Endothelial cell of umbilical vein (primary cell): ENCODE data around the gene MRPL48. TPM values are rescaled to one million over a fixed set of nuclear protein-coding genes. Genes with fewer than 3 reads are reported as not detected.

ENCODE experiments used
- BruUV-seq: library from RNA; stranded (reverse); fragments of 400-500 nt; replicated peaks from 2 replicates; lab custom pipeline; 2021; lab: Mats Ljungman, UMichigan
- CTCF ChIA-PET: fragments of 300-600, 350-600 bp; sonication (Branson Sonifier 250); formaldehyde crosslinking; loops from one replicate; lab custom pipeline; 2021; ENCODE audit warnings: antibody characterized with exemption, inconsistent platforms; lab: Charles Lee
- POLR2A ChIA-PET: fragments of 300-600, 350-600 bp; sonication (Branson Sonifier 250); formaldehyde crosslinking; loops from one replicate; lab custom pipeline; 2021; ENCODE audit warnings: antibody characterized with exemption, inconsistent platforms; lab: Charles Lee
- DNase-seq: peaks from one replicate; pipeline ENCODE4 v3.0.0-alpha.2; 2011; ENCODE audit warnings: low read depth, low spot score
- FAIRE-seq: peaks from 2 replicates; lab custom pipeline; 2011; peaks lifted over from hg19 to GRCh38; lab: Jason Lieb, UNC
- H2AFZ ChIP-seq: 2 replicates; pipeline ENCODE4 v1.6.0; 2012; ENCODE audit warnings: low read depth, low read length, control low read depth, inconsistent platforms
- H3K27ac ChIP-seq: 2 replicates; pipeline ENCODE4 v1.5.1; 2011; ENCODE audit warnings: low read depth, mild to moderate bottlenecking, control low read depth, low read length, moderate library complexity; ENCODE audit not compliant: insufficient read depth
- H3K27me3 ChIP-seq, 2 experiments: 2 replicates each; pipeline versions ENCODE4 v1.6.0 to v1.6.1; 2011; ENCODE audit warnings: low read length in 2 of 2, mixed read lengths in 1 of 2; ENCODE audit not compliant: control insufficient read depth in 2 of 2, insufficient read depth in 2 of 2
- H3K36me3 ChIP-seq, 2 experiments: 2 replicates in 1 of 2; 3 replicates in 1 of 2; pipeline ENCODE4 v1.5.1; 2011; ENCODE audit warnings: low read length in 2 of 2, mild to moderate bottlenecking in 1 of 2, moderate library complexity in 1 of 2; ENCODE audit not compliant: control insufficient read depth in 2 of 2, insufficient read depth in 2 of 2; ENCODE audit errors: extremely low read depth in 1 of 2
- H3K4me1 ChIP-seq: 3 replicates; pipeline ENCODE4 v1.5.1; 2011; ENCODE audit warnings: mild to moderate bottlenecking, low read length; ENCODE audit not compliant: control insufficient read depth, insufficient read depth; ENCODE audit errors: extremely low read depth
- H3K4me2 ChIP-seq: 2 replicates; pipeline ENCODE4 v1.6.1; 2011; ENCODE audit warnings: low read length, control low read depth, mixed read lengths; ENCODE audit not compliant: insufficient read depth
- H3K4me3 ChIP-seq, 3 experiments: fragments of 200-600 bp in 1 of 3; sonication (generic), shearing (Covaris generic) in 1 of 3; replicated peaks in 1 of 3; 2 replicates each; pipeline ENCODE4 v1.5.1; 2011 to 2016; ENCODE audit warnings: control low read depth in 3 of 3, low read length in 3 of 3, mild to moderate bottlenecking in 2 of 3, inconsistent platforms in 1 of 3, low read depth in 1 of 3, moderate library complexity in 1 of 3; ENCODE audit not compliant: insufficient read depth in 1 of 3
- H3K79me2 ChIP-seq: 2 replicates; pipeline ENCODE4 v1.6.0; 2012; ENCODE audit warnings: low read length, inconsistent platforms; ENCODE audit not compliant: control insufficient read depth, insufficient read depth
- H3K9ac ChIP-seq: replicated peaks from 2 replicates; pipeline ENCODE3; 2011; ENCODE audit warnings: low read length, control low read depth; ENCODE audit not compliant: insufficient read depth; ENCODE audit errors: extremely low read depth
- H3K9me1 ChIP-seq: replicated peaks from 3 replicates; pipeline ENCODE4 v1.6.0; 2011; ENCODE audit warnings: mild to moderate bottlenecking, low read length; ENCODE audit not compliant: control insufficient read depth, insufficient read depth; ENCODE audit errors: extremely low read depth
- H3K9me3 ChIP-seq: replicated peaks from 2 replicates; pipeline ENCODE4 v1.5.1; 2012; ENCODE audit warnings: low read length, inconsistent platforms; ENCODE audit not compliant: control insufficient read depth, insufficient read depth
- H4K20me1 ChIP-seq: replicated peaks from 2 replicates; pipeline ENCODE3; 2011; ENCODE audit warnings: mild to moderate bottlenecking, low read length; ENCODE audit not compliant: control insufficient read depth, insufficient read depth; ENCODE audit errors: extremely low read depth
- CTCF ChIP-seq, 2 donors: IDR thresholded peaks; 1 replicate in 1 of 2; 2 replicates in 1 of 2; pipeline ENCODE4 v1.5.1; 2011; ENCODE audit warnings: low read length in 2 of 2, mild to moderate bottlenecking in 2 of 2, moderate library complexity in 2 of 2, control low read depth in 1 of 2, inconsistent platforms in 1 of 2, low read depth in 1 of 2; ENCODE audit not compliant: insufficient read depth in 1 of 2; ENCODE audit errors: extremely low read depth in 1 of 2
- EZH2 ChIP-seq: IDR thresholded peaks from 2 replicates; pipeline ENCODE4 v1.6.1; 2012; ENCODE audit warnings: borderline replicate concordance, low read depth, mild to moderate bottlenecking, moderate library complexity, low read length, inconsistent platforms; ENCODE audit not compliant: severe bottlenecking
- FOS ChIP-seq: IDR thresholded peaks from 2 replicates; pipeline ENCODE4 v1.6.1; 2011; ENCODE audit warnings: mild to moderate bottlenecking, low read length, moderate library complexity, borderline replicate concordance; ENCODE audit not compliant: insufficient read depth
- GATA2 ChIP-seq: IDR thresholded peaks from 2 replicates; pipeline ENCODE4 v1.7.0; 2011; ENCODE audit warnings: low read depth, mild to moderate bottlenecking, moderate library complexity, mixed read lengths, low read length; ENCODE audit not compliant: insufficient read length, insufficient read depth
- JUN ChIP-seq: IDR thresholded peaks from 2 replicates; pipeline ENCODE4 v1.6.1; 2011; ENCODE audit warnings: borderline replicate concordance, low read depth; ENCODE audit not compliant: insufficient read length, insufficient read depth
- MAX ChIP-seq: IDR thresholded peaks from 2 replicates; pipeline ENCODE4 v1.6.1; 2011; ENCODE audit not compliant: insufficient read depth, insufficient read length
- MYC ChIP-seq: IDR thresholded peaks from one replicate; pipeline ENCODE4 v1.6.1; 2011; ENCODE audit warnings: mild to moderate bottlenecking, low read depth, low read length
- POLR2A ChIP-seq: IDR thresholded peaks from 2 replicates; pipeline ENCODE4 v1.6.1; 2012; ENCODE audit warnings: low read depth, mild to moderate bottlenecking, control low read depth, low read length
- POLR2AphosphoS5 ChIP-seq: IDR thresholded peaks from 2 replicates; pipeline ENCODE4 v1.6.1; 2012; ENCODE audit warnings: low read depth, mild to moderate bottlenecking, control low read depth, low read length, moderate library complexity; ENCODE audit not compliant: insufficient read depth
- dilution Hi-C: fragments of 300-500 bp; cut with MboI; formaldehyde crosslinking; loops from one replicate; pipeline ENCODE4 v1.15.0; 2019; ENCODE audit warnings: low sequenced_read_pairs; ENCODE audit not compliant: extremely low pct_ligation_motif_present
- intact Hi-C: fragments of 100-400 bp; cut with micrococcal nuclease; formaldehyde crosslinking; loops from one replicate; pipeline ENCODE4 v1.10.0; 2022
- polyA plus RNA-seq, 4 experiments: library from polyadenylated mRNA; depleted of rRNA in 3 of 4; stranded (reverse) in 3 of 4; unstranded in 1 of 4; fragments of >200 nt; gene quantifications; 2 replicates each; pipeline versions ENCODE4 v1.2.1 to v1.2.3, GENCODE V29; 2011 to 2012; ENCODE audit warnings: missing spikeins in 1 of 4
- total RNA-seq: library from RNA; stranded (reverse); gene quantifications from 2 replicates; pipeline ENCODE4 v1.2.3, GENCODE V29; 2021

The MRPL48 gene
- total and polyA plus RNA-seq, 2 donors (not counting 3 experiments of a cell fraction or from before 2014, with no cell fraction given), result 25.0 to 38.3 TPM

- H3K9ac ChIP-seq, result no peak overlapping the region
- no peaks in the 10 kb centered on the region for H3K79me2 ChIP-seq
- H2AFZ ChIP-seq, result no peak overlapping the region
- no peak for TF ChIP-seq FOS
- TF ChIP-seq JUN, result no peak
- TF ChIP-seq MAX, result no peak
- no peak for TF ChIP-seq CTCF (IDR thresholded peaks at IDR 0.05; ENCODE audit: extremely low read depth in 1 of 2, insufficient read depth in 1 of 2, low read depth in 1 of 2, low read length in 2 of 2)
- no peak for TF ChIP-seq GATA2
- no peak for TF ChIP-seq MYC
- TF ChIP-seq EZH2, result no peak
- no peak for TF ChIP-seq POLR2AphosphoS5
- no peak for TF ChIP-seq POLR2A
- no peaks in the 10 kb centered on the region for H3K9me1 ChIP-seq
- no peaks in the 10 kb centered on the region for H3K27me3 ChIP-seq
- BruUV-seq, result no TSS peak
- ChIA-PET POLR2A (no interaction called here), CTCF (interaction anchor here (1.3 kb wide), 2 partner anchors 9 to 21 kb away, joined by 3 read pairs; no protein-coding TSS in a partner anchor)
- H3K27ac ChIP-seq, result no peak overlapping the region
- H3K36me3 ChIP-seq, result peaks cover 0 to 2% of the 10 kb centered on the region in 2 experiments
- H4K20me1 ChIP-seq, result no peaks in the 10 kb centered on the region
- dilution Hi-C loops (no loop called here), intact Hi-C loops (no loop called here)
- H3K9me3 ChIP-seq, result no peaks in the 10 kb centered on the region
- no peak overlapping the region for H3K4me2 ChIP-seq
- no peaks in the 10 kb centered on the region for H3K4me1 ChIP-seq
- no peak overlapping the region for H3K4me3 ChIP-seq
- DNase-seq (no peak), FAIRE-seq (no peak)
These were observed 45.4 kb downstream of the MRPL48 start for GRCh38 chr11:73833067-73833466.
